Esophagus squamous epithelium (tissue), 4 donors: Measurements from ENCODE around the gene POLR2H.

Source experiments
- POLR2A ChIP-seq, 4 donors: fragments of 450-650 bp; IDR thresholded peaks; one replicate each; pipeline ENCODE4 v1.6.1; 2017; ENCODE audit warnings: antibody characterized with exemption in 4 of 4, mild to moderate bottlenecking in 4 of 4, moderate library complexity in 3 of 4
- TF ChIP-seq, protein P1 (sequence below), 6 experiments: fragments of 450-650 bp in 4 of 6; fragments of 200-600 bp in 2 of 6; sonication (generic) in 2 of 6; IDR thresholded peaks; one replicate each; pipeline ENCODE4 v1.5.1; 2016 to 2019; ENCODE audit warnings: antibody characterized with exemption in 6 of 6, mild to moderate bottlenecking in 4 of 6, moderate library complexity in 4 of 6

GRCh38 chr3:184314363-184314699, 47.2 kb upstream of the POLR2H start, which contains the start of gene EIF4G1:
- TF ChIP-seq, protein P1, sequence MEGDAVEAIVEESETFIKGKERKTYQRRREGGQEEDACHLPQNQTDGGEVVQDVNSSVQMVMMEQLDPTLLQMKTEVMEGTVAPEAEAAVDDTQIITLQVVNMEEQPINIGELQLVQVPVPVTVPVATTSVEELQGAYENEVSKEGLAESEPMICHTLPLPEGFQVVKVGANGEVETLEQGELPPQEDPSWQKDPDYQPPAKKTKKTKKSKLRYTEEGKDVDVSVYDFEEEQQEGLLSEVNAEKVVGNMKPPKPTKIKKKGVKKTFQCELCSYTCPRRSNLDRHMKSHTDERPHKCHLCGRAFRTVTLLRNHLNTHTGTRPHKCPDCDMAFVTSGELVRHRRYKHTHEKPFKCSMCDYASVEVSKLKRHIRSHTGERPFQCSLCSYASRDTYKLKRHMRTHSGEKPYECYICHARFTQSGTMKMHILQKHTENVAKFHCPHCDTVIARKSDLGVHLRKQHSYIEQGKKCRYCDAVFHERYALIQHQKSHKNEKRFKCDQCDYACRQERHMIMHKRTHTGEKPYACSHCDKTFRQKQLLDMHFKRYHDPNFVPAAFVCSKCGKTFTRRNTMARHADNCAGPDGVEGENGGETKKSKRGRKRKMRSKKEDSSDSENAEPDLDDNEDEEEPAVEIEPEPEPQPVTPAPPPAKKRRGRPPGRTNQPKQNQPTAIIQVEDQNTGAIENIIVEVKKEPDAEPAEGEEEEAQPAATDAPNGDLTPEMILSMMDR (IDR thresholded peaks at IDR 0.05): no peak
- TF ChIP-seq POLR2A (IDR thresholded peaks at IDR 0.05): peak in 2 of 4 donors; percentile 32 to 75
